ENCODE results near the gene CHRNA4. TPM values are rescaled to one million over a fixed set of nuclear protein-coding genes. Genes with fewer than 3 reads are reported as not detected.

CHRNA4 gene
- total and polyA plus RNA-seq, 2 of the 13 experiments (the other 11 are each of a cell fraction or from before 2014, with no cell fraction given): not detected

- TF ChIP-seq, protein P1, sequence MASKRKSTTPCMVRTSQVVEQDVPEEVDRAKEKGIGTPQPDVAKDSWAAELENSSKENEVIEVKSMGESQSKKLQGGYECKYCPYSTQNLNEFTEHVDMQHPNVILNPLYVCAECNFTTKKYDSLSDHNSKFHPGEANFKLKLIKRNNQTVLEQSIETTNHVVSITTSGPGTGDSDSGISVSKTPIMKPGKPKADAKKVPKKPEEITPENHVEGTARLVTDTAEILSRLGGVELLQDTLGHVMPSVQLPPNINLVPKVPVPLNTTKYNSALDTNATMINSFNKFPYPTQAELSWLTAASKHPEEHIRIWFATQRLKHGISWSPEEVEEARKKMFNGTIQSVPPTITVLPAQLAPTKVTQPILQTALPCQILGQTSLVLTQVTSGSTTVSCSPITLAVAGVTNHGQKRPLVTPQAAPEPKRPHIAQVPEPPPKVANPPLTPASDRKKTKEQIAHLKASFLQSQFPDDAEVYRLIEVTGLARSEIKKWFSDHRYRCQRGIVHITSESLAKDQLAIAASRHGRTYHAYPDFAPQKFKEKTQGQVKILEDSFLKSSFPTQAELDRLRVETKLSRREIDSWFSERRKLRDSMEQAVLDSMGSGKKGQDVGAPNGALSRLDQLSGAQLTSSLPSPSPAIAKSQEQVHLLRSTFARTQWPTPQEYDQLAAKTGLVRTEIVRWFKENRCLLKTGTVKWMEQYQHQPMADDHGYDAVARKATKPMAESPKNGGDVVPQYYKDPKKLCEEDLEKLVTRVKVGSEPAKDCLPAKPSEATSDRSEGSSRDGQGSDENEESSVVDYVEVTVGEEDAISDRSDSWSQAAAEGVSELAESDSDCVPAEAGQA (IDR thresholded peaks at IDR 0.05; ENCODE audit: low read depth): no peak
- TF ChIP-seq, protein P1 (CRISPR knock-in tag; IDR thresholded peaks at IDR 0.05; ENCODE audit: borderline replicate concordance): no peak
- TF ChIP-seq NCOR1 (IDR thresholded peaks at IDR 0.05; ENCODE audit: borderline replicate concordance, low read length) (no peak), ZSCAN9 (CRISPR knock-in tag; IDR thresholded peaks at IDR 0.05; ENCODE audit: borderline replicate concordance) (no peak), NKX3-1 (CRISPR knock-in tag; IDR thresholded peaks at IDR 0.05) (no peak), ZBTB7A (CRISPR knock-in tag; IDR thresholded peaks at IDR 0.05) (no peak), MED13 (CRISPR knock-in tag; IDR thresholded peaks at IDR 0.05) (no peak), ZNF577 (CRISPR knock-in tag; IDR thresholded peaks at IDR 0.05; ENCODE audit: borderline replicate concordance, low read depth) (no peak), RFX1 (IDR thresholded peaks at IDR 0.05) (no peak), NR3C1 (CRISPR knock-in tag; IDR thresholded peaks at IDR 0.05) (no peak), SMYD3 (CRISPR knock-in tag; IDR thresholded peaks at IDR 0.05) (no peak), BORCS8-MEF2B (CRISPR knock-in tag; IDR thresholded peaks at IDR 0.05) (no peak), NFIC (IDR thresholded peaks at IDR 0.05; ENCODE audit: low read length) (no peak), HOXA3 (CRISPR knock-in tag; IDR thresholded peaks at IDR 0.05) (no peak), SRSF9 (IDR thresholded peaks at IDR 0.05; ENCODE audit: borderline replicate concordance, insufficient read depth, low read depth, low read length, poor library complexity, severe bottlenecking) (no peak)
Observed at GRCh38 chr20:63344616-63345327, 16.4 kb downstream of the CHRNA4 start (continued).
